ENCODE results near the gene KIFC1.

- TF ChIP-seq, protein P1, sequence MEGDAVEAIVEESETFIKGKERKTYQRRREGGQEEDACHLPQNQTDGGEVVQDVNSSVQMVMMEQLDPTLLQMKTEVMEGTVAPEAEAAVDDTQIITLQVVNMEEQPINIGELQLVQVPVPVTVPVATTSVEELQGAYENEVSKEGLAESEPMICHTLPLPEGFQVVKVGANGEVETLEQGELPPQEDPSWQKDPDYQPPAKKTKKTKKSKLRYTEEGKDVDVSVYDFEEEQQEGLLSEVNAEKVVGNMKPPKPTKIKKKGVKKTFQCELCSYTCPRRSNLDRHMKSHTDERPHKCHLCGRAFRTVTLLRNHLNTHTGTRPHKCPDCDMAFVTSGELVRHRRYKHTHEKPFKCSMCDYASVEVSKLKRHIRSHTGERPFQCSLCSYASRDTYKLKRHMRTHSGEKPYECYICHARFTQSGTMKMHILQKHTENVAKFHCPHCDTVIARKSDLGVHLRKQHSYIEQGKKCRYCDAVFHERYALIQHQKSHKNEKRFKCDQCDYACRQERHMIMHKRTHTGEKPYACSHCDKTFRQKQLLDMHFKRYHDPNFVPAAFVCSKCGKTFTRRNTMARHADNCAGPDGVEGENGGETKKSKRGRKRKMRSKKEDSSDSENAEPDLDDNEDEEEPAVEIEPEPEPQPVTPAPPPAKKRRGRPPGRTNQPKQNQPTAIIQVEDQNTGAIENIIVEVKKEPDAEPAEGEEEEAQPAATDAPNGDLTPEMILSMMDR (conservative IDR thresholded peaks at IDR 0.05 in 1 of 2, IDR thresholded peaks at IDR 0.05 in 1 of 2; ENCODE audit: low read depth in 1 of 2, low read length in 2 of 2), result no peak
- TF ChIP-seq EZH2 (IDR thresholded peaks at IDR 0.05; ENCODE audit: low read length, missing control alignments), result no peak
Measured at GRCh38 chr6:33397541-33397940, 5.9 kb downstream of the KIFC1 start.
